PC-9 (cell line): ENCODE measurements around the gene IRF4. TPM values are rescaled to one million over a fixed set of nuclear protein-coding genes. Genes with fewer than 3 reads are reported as not detected.

Source experiments
- BruUV-seq: library from RNA; stranded (reverse); fragments of 400-500 nt; replicated peaks from 2 replicates; lab custom pipeline; 2021; lab: Mats Ljungman, UMichigan
- CTCF ChIA-PET: fragments of 300-600 bp; sonication (Branson Sonifier 250); formaldehyde crosslinking; loops from one replicate; lab custom pipeline; 2022; ENCODE audit warnings: antibody characterized with exemption; lab: Charles Lee
- POLR2A ChIA-PET: fragments of 300-600 bp; sonication (Branson Sonifier 250); formaldehyde crosslinking; loops from one replicate; lab custom pipeline; 2022; ENCODE audit warnings: antibody characterized with exemption; ENCODE audit not compliant: unreplicated experiment; lab: Charles Lee
- DNase-seq, 2 experiments: peaks; one replicate each; pipeline versions ENCODE4 v3.0.0 to v3.0.0-alpha.2; 2015 to 2022; ENCODE audit warnings: mixed read lengths in 1 of 2
- H2AFZ ChIP-seq: fragments of 200-600 bp; sonication (generic); 2 replicates; pipeline ENCODE4 v1.8.1; 2017; ENCODE audit warnings: antibody characterized with exemption
- H3F3A ChIP-seq: fragments of 200-600 bp; sonication (generic); 2 replicates; pipeline ENCODE4 v1.8.1; 2017; ENCODE audit warnings: antibody characterized with exemption, mild to moderate bottlenecking, low read depth; ENCODE audit not compliant: insufficient read depth
- H3K27ac ChIP-seq: fragments of 200-600 bp; sonication (generic); 2 replicates; pipeline ENCODE4 v1.6.1; 2016; ENCODE audit warnings: mixed run types
- H3K27me3 ChIP-seq: fragments of 200-600 bp; sonication (generic); 2 replicates; pipeline ENCODE4 v1.6.1; 2016; ENCODE audit warnings: low read depth, mixed run types; ENCODE audit not compliant: insufficient read depth
- H3K36me3 ChIP-seq: fragments of 200-600 bp; sonication (generic); 2 replicates; pipeline ENCODE4 v1.6.1; 2016; ENCODE audit warnings: low read depth, mixed run types
- H3K4me1 ChIP-seq: fragments of 200-600 bp; sonication (generic); replicated peaks from 2 replicates; pipeline ENCODE4 v1.6.1; 2016; ENCODE audit warnings: mixed run types; ENCODE audit not compliant: insufficient read depth
- H3K4me2 ChIP-seq: fragments of 200-600 bp; sonication (generic); 2 replicates; pipeline ENCODE4 v1.6.1; 2017; ENCODE audit warnings: mixed run types
- H3K4me3 ChIP-seq: fragments of 200-600 bp; sonication (generic); 2 replicates; pipeline ENCODE4 v1.6.1; 2016; ENCODE audit warnings: mixed run types
- H3K79me2 ChIP-seq: fragments of 200-600 bp; sonication (generic); 2 replicates; pipeline ENCODE4 v1.6.1; 2017; ENCODE audit warnings: low read depth, mixed run types
- H3K9me2 ChIP-seq: fragments of 200-600 bp; sonication (generic); 2 replicates; pipeline ENCODE4 v1.8.1; 2017; ENCODE audit warnings: mild to moderate bottlenecking; ENCODE audit not compliant: insufficient read depth
- H3K9me3 ChIP-seq: fragments of 200-600 bp; sonication (generic); 2 replicates; pipeline ENCODE4 v1.8.1; 2016; ENCODE audit warnings: low read depth; ENCODE audit not compliant: insufficient read depth
- H4K20me1 ChIP-seq: fragments of 200-600 bp; sonication (generic); 2 replicates; pipeline ENCODE4 v1.8.1; 2017; ENCODE audit not compliant: insufficient read depth
- EZH2 ChIP-seq: fragments of 200-600 bp; sonication (generic); IDR thresholded peaks from 2 replicates; pipeline ENCODE4 v1.8.0; 2017; ENCODE audit warnings: antibody characterized with exemption, low read depth
- intact Hi-C: fragments of 100-400 bp; cut with micrococcal nuclease; formaldehyde crosslinking; loops from one replicate; pipeline ENCODE4 v1.10.0; 2022; ENCODE audit not compliant: unreplicated experiment
- total RNA-seq: library from RNA; stranded (reverse); gene quantifications from 2 replicates; pipeline ENCODE4 v1.2.3, GENCODE V29; 2021
- TF ChIP-seq, protein P1 (sequence below): fragments of 200-600 bp; sonication (generic); conservative IDR thresholded peaks from 2 replicates; pipeline ENCODE4 v1.6.1; 2017; ENCODE audit warnings: mixed run types, antibody characterized with exemption, mild to moderate bottlenecking, moderate library complexity

IRF4 gene
- total RNA-seq, 1 experiment from 2014 or later: not detected

DNA sequence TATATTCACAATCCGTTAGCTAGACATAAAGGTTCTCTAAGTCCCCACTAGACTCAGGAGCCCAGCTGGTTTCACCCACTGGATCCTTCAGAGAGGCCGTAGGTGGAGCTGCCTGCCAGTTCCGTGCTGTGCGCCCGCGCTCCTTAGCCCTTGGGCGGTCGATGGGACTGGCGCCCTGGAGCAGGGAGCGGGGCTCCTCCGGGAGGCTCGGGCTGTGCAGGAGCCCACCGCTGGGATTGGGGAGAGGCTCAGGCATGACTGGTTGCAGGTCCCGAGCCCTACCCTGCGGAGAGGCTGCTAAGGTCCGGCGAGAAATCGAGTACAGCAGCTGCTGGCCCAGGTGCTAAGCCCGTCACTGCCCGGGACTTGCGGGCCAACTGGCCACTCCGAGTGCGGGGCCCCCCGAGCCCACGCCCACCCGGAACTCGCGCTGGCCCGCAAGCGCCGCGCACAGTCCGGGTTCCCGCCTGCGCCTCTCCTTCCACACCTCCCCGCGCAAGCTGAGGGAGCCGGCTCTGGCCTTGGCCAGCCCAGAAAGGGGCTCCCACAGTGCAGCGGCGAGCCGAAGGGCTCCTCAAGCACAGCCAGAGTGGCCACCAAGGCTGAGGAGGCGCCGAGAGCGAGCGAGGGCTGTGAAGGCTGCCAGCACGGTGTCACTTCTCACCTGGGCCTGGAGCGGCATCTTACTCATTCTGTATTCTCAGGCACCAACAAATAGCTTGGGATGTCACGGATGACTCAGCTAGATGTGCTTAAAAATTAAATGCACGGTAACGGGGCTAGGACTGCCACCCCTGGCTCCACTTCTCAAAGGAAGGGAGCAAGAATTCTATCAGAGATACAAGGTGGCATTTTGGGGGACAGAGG, 44.1 kb downstream of the IRF4 start:
- Histone ChIP-seq H3K27me3 (peaks cover 18% of the 10 kb centered on the region), H3K27ac (no peak overlapping the region), H3K4me1 (no peaks in the 10 kb centered on the region), H3K9me2 (no peaks in the 10 kb centered on the region), H2AFZ (no peak overlapping the region), H3K4me3 (no peak overlapping the region), H3K79me2 (no peaks in the 10 kb centered on the region), H3K9me3 (no peaks in the 10 kb centered on the region), H3K36me3 (no peaks in the 10 kb centered on the region), H3K4me2 (no peak overlapping the region), H3F3A (no peaks in the 10 kb centered on the region), H4K20me1 (no peaks in the 10 kb centered on the region)
- BruUV-seq: no TSS peak
- TF ChIP-seq, protein P1, sequence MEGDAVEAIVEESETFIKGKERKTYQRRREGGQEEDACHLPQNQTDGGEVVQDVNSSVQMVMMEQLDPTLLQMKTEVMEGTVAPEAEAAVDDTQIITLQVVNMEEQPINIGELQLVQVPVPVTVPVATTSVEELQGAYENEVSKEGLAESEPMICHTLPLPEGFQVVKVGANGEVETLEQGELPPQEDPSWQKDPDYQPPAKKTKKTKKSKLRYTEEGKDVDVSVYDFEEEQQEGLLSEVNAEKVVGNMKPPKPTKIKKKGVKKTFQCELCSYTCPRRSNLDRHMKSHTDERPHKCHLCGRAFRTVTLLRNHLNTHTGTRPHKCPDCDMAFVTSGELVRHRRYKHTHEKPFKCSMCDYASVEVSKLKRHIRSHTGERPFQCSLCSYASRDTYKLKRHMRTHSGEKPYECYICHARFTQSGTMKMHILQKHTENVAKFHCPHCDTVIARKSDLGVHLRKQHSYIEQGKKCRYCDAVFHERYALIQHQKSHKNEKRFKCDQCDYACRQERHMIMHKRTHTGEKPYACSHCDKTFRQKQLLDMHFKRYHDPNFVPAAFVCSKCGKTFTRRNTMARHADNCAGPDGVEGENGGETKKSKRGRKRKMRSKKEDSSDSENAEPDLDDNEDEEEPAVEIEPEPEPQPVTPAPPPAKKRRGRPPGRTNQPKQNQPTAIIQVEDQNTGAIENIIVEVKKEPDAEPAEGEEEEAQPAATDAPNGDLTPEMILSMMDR: no peak
- intact Hi-C loops: no loop called here
- ChIA-PET CTCF (no interaction called here), POLR2A (interaction anchor here (0.6 kb wide), 2 partner anchors 220 to 781 kb away, joined by 3 read pairs; no protein-coding TSS in a partner anchor)
- DNase-seq: peak in 1 of 2 experiments; percentile 10

DNA sequence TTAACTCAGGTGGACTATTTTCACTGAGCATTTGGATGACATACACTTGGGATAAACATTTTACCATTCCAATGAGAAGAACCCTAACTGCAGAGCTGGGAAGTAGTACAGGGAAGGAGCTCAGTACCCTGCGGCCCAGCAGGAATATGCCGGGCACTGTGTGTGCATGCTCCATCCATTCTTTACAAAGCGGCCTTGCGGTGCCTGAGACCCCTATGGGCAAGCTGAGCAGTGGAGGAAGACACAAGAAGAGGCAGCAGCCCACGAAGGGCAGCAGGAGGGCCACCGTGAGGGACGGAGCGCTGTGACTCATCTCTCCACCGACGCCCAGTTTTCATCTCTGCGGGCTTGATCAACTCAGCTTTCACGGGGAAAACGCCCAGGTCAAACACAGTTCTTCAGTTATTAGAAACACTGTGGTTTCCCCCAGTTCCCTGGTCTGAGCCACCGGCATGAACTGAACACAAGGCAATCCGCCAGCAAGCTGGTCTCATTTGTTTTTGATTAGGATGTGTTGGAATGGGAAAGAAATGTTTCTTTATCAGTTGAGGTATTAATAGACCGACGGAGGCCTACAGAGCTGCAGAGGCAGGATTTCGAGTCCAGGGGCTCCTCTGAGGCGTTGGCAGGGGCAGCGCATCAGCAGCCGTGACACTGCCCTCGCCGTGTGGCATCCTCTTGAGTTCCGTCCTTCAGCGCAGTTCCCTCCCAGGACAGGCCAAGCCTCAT, 44.9 kb downstream of the IRF4 start:
- ChIA-PET CTCF (interaction anchor here (0.7 kb wide), 1 partner anchor 17 kb away, joined by 3 read pairs; no protein-coding TSS in a partner anchor), POLR2A (interaction anchor here (0.6 kb wide), 2 partner anchors 221 to 780 kb away, joined by 3 read pairs; no protein-coding TSS in a partner anchor)
- H3K27me3 ChIP-seq: peaks cover 18% of the 10 kb centered on the region
- BruUV-seq: no TSS peak
- H3F3A ChIP-seq: no peaks in the 10 kb centered on the region
- no peak overlapping the region for H2AFZ ChIP-seq
- intact Hi-C loops: no loop called here
- no peak overlapping the region for H3K27ac ChIP-seq
- no peak overlapping the region for H3K4me2 ChIP-seq
- H3K9me3 ChIP-seq: no peaks in the 10 kb centered on the region
- H4K20me1 ChIP-seq: no peaks in the 10 kb centered on the region
- no peaks in the 10 kb centered on the region for H3K79me2 ChIP-seq
- DNase-seq: peak in 1 of 2 experiments; percentile 53
- no peak overlapping the region for H3K4me3 ChIP-seq
- TF ChIP-seq, protein P1: no peak
- no peak for TF ChIP-seq EZH2
- H3K9me2 ChIP-seq: no peaks in the 10 kb centered on the region
- H3K4me1 ChIP-seq: no peaks in the 10 kb centered on the region
- no peaks in the 10 kb centered on the region for H3K36me3 ChIP-seq

DNA sequence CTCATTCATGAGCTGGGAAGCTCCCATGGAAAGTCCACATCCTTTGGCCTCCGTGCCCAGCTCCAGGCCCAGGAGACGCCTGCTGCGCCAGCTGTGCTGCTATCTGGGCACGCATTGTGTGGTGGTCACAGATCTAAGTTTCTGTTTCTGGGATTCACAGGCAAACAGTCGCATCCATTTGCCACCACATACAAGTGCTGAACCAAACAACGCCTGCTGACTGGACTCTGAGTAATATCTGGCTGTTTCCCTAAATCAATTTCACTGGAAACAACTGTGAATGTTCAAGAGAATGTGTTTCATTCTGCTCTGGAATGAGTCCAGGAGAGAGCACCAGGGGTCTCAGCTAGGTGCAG, 45.5 kb downstream of the IRF4 start:
- H3K27ac ChIP-seq: no peak overlapping the region
- no peaks in the 10 kb centered on the region for H3K9me3 ChIP-seq
- no peaks in the 10 kb centered on the region for H4K20me1 ChIP-seq
- ChIA-PET POLR2A (no interaction called here), CTCF (no interaction called here)
- no peak overlapping the region for H2AFZ ChIP-seq
- no peaks in the 10 kb centered on the region for H3F3A ChIP-seq
- no peak for TF ChIP-seq EZH2
- TF ChIP-seq, protein P1: no peak
- no peaks in the 10 kb centered on the region for H3K9me2 ChIP-seq
- intact Hi-C loops: no loop called here
- H3K4me3 ChIP-seq: no peak overlapping the region
- no peak overlapping the region for H3K4me2 ChIP-seq
- DNase-seq: no peak
- no peaks in the 10 kb centered on the region for H3K4me1 ChIP-seq
- H3K36me3 ChIP-seq: no peaks in the 10 kb centered on the region
- no TSS peak for BruUV-seq
- no peaks in the 10 kb centered on the region for H3K79me2 ChIP-seq
- H3K27me3 ChIP-seq: peaks cover 16% of the 10 kb centered on the region
